ENCODE measurements around the gene GLCCI1. TPM values are rescaled to one million over a fixed set of nuclear protein-coding genes. Genes with fewer than 3 reads are reported as not detected.

GLCCI1 gene
- total and polyA plus RNA-seq, 12 donors = 0.75 to 13.0 (median 6.6) TPM

GRCh38 chr7:8136051-8136730 lies 167.6 kb downstream of the GLCCI1 start:
- WGBS, 2 donors = 91 to 93% methylated on average over 12 of the region's 12 CpGs
- ATAC-seq (no peak), DNase-seq (no peak)
- Histone ChIP-seq H3K4me1 (peaks cover 0 to 17% (median 0%) of the 10 kb centered on the region in 9 donors), H3K27ac (no peak overlapping the region), H3K27me3 (no peaks in the 10 kb centered on the region), H3K36me3 (peaks cover 0 to 57% (median 3%) of the 10 kb centered on the region in 9 donors), H3K9me3 (no peaks in the 10 kb centered on the region), H3K4me3 (no peak overlapping the region)
- TF ChIP-seq CTCF (IDR thresholded peaks at IDR 0.05) = no peak
- intact Hi-C loops (cut with DNase I) = no loop called here

Data from heart right ventricle (tissue), 16 donors.